Posterior cingulate gyrus (tissue), 11 donors: ENCODE measurements around the gene PGRMC2.

Source experiments
- DNase-seq, 10 donors: peaks; one replicate each; pipeline versions ENCODE4 v3.0.0 to v3.0.0-alpha.2; 2020 to 2021; ENCODE audit warnings: mixed read lengths in 3 of 10
- intact Hi-C: fragments of 100-400 bp; cut with DNase I; formaldehyde crosslinking; loops from one replicate; pipeline ENCODE4 v1.15.1; 2023

Gene PGRMC2, protein sequence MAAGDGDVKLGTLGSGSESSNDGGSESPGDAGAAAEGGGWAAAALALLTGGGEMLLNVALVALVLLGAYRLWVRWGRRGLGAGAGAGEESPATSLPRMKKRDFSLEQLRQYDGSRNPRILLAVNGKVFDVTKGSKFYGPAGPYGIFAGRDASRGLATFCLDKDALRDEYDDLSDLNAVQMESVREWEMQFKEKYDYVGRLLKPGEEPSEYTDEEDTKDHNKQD

DNA sequence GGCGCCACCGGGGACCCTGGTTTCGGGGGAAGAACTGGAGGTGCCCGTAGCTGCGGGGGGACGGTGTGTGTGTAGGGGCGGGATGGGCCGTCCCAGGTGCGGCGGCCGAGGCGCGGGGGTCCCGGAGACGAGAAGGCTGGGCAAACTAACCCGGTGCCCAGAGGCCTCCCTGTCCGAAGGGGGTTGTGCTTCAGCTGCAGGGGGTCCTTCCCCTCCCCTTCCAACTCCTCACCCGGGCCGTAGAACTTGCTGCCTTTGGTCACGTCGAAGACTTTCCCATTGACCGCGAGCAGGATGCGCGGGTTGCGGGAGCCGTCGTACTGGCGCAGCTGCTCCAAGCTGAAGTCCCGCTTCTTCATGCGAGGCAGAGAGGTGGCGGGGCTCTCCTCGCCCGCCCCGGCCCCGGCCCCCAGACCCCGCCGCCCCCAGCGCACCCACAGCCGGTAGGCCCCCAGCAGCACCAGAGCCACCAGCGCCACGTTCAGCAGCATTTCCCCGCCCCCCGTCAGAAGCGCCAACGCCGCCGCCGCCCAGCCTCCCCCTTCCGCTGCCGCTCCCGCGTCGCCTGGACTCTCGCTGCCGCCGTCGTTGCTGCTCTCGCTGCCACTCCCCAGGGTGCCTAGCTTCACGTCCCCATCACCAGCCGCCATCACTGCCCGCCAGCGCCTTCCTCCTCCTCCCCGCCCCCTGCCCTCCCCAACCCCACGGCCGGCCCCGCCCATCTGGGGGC, at the start of gene PGRMC2:
TSS of gene PGRMC2 (minus strand) at position 673 of the 730 bp plus-strand sequence. CDS start at position 650, 23 bp downstream.
- intact Hi-C loops, result loop anchor here (5.0 kb wide), 3 partner anchors 100 to 805 kb away; partner anchors contain the start of gene SCLT1
- DNase-seq, result peak in 4 of 10 donors; percentile 22 to 82 (median 50)

DNA sequence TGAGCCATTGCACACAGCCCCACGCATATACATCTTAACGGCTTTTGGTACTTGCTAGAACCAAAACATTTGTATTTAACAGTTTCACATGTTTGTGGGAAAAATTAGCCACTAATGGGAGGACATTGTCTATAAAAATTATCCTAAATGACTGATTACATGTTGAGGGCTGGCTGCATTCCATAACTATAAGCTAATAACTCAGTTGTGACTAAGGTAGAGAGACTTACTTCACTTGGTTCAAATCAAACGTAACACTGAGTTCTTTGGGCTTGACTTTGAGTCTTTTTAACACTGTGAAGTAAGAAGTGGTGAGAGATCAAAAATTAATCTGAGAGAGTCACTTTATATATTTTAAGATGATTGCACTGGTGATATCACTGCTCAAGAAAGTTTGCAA, 47.9 kb upstream of the PGRMC2 start:
- no peak for DNase-seq
- intact Hi-C loops, result no loop called here

DNA sequence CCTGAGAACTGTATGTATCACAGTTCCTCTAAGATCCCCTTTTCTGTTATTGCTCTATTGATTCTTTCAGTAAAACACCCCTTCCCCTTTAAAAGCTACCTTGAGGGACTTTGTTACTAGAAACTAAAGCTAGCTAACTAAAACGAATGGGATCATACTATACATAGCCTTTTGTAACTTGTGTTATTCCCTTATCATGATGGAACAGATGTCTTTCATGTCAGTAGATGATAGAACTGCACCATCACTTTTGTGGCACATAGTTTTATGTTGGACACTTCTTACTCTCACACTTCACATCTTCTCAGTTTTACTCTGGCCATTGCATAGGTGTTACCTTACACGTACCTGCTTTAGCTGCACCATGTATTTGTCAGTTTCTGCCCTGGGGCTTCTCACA, 46.6 kb upstream of the PGRMC2 start:
- intact Hi-C loops, result no loop called here
- no peak for DNase-seq

DNA sequence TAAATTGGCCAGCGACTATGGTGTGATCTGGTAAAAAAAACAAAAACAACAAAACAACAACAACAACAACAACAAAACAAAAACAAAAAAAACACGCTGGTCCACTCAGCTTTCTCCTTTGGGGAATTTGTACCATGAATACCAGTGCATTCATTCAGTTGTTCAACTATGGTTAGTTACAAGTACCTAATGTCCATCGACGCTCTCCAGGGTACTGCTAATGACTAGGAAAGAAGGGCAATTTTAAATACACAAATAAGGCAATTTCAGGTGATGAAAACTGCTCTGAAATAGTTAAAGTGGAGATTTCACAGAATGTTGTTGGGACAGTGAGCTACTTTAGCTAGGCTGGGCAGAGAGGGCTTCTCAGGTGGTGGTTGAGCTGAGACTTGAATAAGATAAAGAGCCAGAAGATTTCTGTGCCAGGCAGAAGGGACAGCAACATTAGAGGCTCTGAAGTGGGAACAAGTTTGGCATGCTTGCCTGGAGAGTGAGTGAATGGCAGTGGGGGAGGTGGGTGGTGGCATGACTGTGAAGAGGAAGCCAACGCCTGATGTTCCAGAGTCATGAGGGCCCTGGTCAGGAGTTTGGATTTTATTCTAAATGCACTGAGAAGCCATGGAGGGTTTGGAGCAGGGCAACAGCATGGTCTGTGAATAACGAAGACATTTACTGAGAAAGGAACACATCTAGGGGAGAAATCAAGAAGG, 45.9 kb upstream of the PGRMC2 start:
- intact Hi-C loops, result no loop called here
- DNase-seq, result no peak

DNA sequence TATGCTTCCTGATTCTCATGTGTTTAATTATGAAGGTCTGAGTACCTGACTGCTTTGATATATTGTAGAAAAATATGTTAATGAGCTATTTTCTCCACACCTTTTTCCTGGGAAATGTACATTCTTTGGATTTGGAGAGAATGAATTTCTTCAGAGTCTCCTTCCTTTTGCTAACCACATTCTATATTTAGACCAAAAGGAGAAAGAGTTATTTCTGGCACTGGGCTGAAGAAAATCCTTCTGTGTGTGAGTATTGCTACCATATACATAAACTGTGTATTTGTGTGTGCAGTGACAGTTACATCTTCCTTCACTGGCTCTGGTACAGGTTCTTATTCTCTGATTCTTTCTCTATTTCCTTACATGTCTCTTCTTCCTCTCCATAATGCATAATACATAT, 44.5 kb upstream of the PGRMC2 start:
- DNase-seq, result no peak
- intact Hi-C loops, result no loop called here

DNA sequence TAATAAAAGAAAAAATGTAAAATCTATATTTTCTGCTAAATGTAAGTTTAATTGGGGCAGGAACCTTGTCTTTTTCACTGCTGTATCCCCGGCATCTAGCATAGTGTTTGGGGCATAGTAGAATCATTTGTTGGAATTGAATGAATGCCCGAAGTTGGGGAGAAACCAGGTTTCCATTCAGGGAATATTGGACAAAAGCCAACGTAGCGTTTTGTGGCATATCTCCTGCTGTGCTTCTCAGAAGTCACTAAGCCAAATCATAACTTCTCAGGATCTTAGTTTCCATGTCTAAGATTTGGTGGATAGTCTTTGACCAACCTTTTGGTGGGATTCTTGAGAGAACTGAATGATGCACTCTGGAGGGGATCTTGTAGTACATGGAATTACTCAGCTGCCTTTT, 42.0 kb upstream of the PGRMC2 start:
- DNase-seq, result no peak
- intact Hi-C loops, result no loop called here

DNA sequence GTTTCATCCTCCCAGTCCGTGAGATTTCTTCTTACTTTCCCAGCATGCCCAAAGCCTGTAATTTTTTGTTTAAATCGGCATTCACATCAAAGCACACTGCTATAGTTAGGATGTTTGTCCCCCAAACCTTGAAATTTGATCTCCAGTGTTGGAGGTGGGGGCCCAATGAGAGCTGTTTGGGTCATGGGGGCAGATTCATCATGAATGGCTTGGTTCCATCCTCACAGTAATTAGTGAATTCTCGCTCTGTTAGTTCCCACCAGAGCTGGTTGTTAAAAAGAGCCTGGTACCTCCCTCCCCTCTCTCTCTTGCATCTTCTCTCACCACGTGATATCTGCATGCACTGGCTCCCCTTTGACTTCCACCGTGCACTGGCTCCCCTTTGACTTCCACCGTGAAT, 40.5 kb upstream of the PGRMC2 start:
- no peak for DNase-seq
- intact Hi-C loops, result no loop called here

DNA sequence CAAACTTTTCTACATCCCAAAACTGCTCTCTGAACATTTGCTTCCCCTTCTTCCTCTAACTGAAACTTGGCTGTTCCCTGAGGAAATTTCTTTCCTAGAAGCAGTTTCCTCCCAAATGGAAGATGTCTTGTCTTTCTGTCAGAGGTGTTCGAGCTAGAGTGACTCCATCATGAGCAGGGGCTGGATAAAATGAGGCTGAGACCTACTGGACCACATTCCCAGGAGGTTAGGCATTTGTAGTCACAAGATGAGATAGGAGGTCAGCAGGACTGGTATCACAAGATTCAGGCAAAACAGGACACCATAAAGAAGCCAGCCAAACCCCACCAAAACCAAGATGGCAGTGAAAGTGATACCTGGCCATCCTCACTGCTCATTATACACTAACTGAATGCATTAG, 35.8 kb upstream of the PGRMC2 start:
- DNase-seq, result no peak
- intact Hi-C loops, result no loop called here

DNA sequence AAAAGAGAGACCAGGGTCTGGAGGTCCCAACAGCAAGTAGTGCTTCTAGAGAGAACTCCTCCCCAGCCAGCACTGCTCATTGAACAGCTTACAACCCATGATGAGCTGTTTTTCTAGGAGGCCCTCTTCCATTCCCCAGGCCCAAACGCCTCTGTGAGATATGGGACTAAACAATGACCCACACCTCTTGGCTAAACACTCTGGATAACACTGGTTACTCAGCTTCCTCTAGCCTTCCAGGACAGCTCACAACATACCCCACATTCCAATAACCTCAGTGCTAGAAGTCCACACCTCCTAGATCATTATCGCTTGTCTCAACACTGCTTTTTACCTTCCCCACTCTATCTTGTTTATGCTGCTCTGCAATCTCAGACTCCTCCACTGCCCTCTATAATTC, 35.4 kb upstream of the PGRMC2 start:
- intact Hi-C loops, result no loop called here
- no peak for DNase-seq

DNA sequence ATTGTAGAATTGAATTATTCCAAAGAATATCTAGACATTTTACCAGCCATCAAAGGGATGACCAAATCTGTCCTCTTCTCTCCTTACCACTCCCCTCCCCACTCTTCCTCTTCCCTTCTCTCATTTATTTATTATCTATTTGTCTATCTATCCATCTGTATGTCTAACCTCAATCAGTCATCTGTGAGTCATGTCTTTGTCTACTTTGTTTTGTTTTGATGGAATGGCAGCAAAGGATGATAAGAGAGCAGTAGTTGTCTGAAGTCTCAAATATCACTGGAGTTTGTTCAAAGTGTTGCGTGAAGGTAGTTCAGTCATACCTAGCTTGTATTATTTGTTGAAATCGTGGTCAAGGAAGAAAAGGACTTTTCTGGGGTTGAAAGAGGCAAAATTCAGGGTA, 34.7 kb upstream of the PGRMC2 start:
- no peak for DNase-seq
- intact Hi-C loops, result no loop called here

DNA sequence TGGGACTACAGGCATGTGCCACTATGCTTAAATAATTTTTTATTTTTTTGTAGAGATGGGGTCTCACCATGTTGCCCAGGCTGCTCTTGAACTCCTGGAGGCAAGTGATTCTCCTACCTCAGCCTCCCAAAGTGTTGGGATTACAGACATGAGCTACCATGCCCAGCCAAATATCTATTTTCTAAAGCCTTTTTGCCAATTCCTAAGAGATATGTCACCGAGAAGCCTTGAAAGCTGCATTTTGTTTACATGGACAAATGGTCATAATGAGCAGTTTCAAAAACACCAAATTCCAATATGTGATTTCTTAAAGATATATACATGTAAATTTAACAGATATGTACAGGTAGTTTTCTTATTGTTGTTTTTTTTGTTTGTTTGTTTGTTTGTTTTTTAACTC, 33.0 kb upstream of the PGRMC2 start:
- intact Hi-C loops, result no loop called here
- no peak for DNase-seq

DNA sequence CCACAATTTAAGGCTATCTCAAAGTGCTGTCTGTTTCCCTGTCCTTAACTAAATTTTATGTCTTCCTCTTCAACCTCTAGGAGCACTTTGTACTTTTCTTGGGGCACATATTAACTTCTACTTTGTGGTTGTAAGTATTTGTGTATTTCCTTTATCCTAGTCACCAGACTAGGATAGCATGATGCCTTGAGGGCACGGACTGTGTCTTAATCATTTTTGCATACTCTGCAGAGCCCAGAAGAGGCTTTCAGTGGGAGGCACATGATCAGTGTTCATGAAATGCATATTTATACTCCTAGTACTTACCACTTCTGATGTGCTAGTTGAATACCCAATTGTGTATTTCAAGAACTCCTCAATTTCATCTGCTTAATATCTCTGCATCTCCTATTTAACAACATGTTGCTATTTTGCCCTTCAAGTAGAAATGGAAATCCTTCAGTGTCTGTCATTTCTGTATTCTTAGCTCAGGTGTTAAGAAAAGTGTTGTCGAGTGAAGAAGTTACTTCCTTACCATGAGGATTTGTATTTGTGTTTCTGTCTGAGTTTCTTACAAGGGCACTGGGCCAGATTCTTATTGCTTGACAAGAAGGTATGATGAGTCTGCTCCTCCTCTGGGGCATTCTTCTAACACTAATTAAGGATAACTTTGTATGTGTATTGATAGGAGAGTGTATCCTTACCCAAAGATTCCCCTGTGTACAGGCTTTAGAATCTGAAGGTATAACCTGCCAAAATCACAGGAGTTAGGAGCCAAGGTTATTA, 28.3 kb upstream of the PGRMC2 start:
- intact Hi-C loops, result no loop called here

DNA sequence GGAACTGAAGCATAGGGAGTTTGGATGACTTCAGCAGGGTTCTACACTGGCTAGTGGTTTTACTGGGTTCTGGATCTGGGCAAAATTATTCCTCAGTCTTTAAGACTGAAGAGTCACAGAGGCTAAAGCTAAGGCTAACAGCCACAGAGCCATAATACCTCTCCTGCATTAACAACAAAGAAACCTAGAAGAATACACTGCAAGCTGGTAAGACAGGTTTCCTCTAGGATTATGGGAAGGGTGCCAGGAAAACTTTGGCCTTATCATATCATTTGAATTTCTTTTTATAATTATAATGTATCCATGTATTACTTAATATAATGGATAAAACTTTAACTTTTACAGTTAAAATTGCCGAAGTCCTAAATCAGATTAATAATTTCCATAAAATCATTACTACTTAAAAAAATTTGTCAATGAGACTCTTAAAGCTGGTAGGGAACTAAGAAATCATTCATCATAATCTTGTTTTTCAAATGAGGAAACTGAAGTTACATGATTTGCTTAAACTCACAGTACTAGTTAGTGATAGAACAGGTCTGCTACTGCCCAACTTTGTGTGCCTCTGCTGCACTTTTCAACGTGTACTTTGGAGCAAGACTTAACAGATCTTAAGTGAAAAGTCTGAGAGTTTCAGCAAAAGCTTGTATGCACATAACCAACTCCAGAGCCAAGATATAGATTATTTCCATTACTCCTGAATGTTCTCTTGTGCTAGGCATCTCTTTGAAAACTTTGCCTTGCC, 24.2 kb upstream of the PGRMC2 start:
- intact Hi-C loops, result no loop called here
- no peak for DNase-seq

More for the DNA sequence above, 28.3 kb upstream of the PGRMC2 start:
- DNase-seq, result no peak

DNA sequence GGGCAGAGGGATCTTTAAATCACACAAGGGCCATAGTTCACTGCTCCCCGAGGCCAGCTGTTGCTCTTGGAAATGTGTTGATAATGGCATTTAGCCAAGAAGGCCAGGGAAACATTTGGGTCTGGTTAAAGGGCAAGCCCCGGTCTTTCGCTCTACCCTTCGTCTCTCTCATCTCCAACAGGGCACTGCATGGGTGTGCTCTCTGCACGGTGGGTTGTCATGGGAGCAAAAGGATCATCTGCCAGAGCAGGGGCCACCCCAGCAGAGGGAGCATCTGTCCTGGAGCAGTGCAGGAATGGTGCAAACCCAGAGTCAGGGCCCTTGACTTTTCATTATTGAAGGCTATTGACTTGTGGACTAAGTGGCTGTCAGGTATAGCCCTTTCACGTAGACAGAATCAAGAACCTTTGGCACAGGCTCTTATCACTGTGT, 22.7 kb upstream of the PGRMC2 start:
- intact Hi-C loops, result no loop called here

DNA sequence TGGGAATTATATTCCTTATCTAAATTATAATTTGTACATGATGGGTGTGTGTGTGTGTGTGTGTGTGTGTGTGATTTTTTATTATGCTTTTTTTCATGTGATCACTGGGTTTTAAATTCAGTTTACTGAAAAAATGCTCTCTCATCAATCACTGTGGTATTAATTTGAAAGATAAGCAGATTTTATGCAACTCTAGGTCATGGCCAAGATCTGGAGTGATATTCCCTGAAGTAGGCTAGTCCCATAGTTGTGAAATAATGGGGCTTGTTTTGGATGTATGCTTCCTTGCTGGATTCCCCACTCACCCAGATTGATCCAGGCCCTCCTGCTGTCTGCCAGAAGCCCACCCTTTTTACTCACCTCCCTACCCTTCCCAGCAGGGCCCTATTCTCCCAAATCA, 22.0 kb upstream of the PGRMC2 start:
- DNase-seq, result no peak
- intact Hi-C loops, result no loop called here

More for the DNA sequence above, 22.7 kb upstream of the PGRMC2 start:
- DNase-seq, result no peak

DNA sequence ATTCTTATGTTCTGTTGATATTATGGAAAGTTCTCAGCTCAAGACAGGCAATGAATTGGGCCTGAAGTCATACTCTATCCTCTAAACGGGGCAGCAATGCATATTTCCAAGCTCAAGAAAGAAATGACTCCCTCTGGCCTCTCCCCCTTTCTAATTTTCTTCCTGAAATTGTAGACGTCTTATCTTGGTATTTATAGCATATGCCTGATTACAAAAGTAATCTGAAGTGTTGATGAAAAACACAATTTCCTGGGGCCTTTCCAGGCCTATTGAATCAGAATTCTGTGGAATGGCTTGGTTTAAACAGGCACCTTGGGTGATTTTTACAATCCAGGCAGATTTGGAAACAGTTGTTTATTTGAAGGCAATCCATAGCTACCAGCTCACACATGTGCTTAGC, 21.4 kb upstream of the PGRMC2 start:
- DNase-seq, result no peak
- intact Hi-C loops, result no loop called here

DNA sequence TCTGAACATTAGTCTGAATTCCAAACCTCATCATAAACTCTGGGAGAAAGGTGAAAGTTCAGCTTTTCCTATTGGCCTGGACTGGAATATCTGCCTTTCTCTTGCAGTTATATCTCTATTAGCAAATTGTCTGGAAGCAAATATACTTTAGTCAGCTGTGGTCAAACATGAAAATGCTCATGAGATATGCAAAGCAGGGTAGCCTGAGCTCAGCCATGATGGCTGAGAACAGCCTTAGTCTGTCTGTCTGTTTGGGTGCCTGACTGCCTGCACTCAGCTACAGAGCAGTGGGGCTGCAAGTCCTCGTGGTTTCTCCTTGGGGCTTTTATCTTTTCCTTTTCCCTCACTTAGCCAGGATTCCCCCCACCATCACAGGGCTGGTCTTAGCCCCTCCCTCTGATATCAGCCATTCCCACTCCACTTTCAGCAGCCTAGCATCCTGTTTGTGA, 19.5 kb upstream of the PGRMC2 start:
- intact Hi-C loops, result no loop called here
- DNase-seq, result no peak

DNA sequence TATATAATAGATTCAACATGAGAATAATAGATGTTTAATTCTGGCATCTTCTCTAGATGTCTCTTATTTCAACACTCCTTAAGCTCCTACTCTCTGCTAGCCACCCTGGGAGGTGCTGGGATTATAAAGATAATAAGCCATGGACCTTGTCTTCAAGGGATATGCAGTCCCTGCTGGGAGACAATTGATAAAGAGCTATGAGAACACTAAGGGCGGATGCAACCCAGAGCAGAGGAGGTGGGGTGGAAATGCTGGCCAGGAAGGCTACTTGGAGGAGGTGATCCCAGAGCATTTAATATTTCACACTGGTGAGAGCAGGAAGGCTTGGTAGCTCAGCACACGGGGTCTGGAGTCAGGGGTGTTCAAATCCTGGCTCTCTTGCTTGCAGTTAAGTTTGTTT, 18.3 kb upstream of the PGRMC2 start:
- intact Hi-C loops, result no loop called here
- DNase-seq, result no peak

DNA sequence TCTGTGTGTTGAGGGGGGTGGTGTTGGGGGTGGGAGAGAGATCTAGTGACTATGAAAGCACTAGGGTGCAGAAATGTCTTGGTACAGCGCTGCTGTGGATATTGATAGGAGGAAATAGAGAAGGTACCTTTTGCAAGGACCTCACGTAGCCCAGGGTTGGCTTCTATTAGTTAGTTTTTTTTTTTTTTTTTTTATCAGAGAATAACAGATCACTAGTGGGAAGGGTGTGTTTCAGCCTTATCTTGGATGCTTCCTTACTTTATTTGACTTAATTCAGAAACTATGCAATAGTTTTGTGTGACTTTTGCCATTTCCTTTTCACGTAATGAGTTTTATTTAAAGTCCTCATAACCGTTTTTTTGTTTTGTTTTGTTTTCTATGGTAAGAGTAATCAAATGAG, 16.4 kb upstream of the PGRMC2 start:
- DNase-seq, result no peak
- intact Hi-C loops, result no loop called here

DNA sequence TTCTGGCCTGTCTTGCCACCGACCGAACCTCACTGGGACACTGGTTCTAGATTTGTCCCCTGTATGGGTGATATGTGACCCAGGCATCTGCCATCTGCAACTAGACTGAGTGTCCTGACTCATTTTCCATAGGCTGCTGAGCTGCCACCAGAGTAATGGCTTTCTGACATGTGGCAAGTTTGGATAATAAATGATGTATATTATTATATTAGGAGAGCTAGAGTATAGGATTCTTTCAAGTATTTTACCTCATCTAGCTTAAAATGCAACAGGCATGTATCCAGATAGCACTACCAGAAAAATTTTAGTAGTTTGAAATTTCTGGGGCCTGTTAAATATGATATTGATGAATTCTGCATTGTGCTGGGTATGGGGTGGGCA, 15.8 kb upstream of the PGRMC2 start:
- intact Hi-C loops, result no loop called here
- no peak for DNase-seq
